BLaER1 (cell line): ENCODE measurements around the gene AFAP1.
A peak's percentile ranks its signal among the peaks of the same experiment; 100 is the strongest.

Source experiments
- H3K27ac ChIP-seq: shearing (Covaris generic); formaldehyde crosslinking; 2 replicates; pipeline ENCODE4 v1.8.1; 2022
- H3K27me3 ChIP-seq: shearing (Covaris generic); formaldehyde crosslinking; 2 replicates; pipeline ENCODE4 v1.8.1; 2022
- H3K36me3 ChIP-seq: shearing (Covaris generic); formaldehyde crosslinking; 2 replicates; pipeline ENCODE4 v1.8.1; 2022
- H3K4me1 ChIP-seq: shearing (Covaris generic); formaldehyde crosslinking; 2 replicates; pipeline ENCODE4 v1.8.1; 2022
- H3K4me2 ChIP-seq: shearing (Covaris generic); formaldehyde crosslinking; 2 replicates; pipeline ENCODE4 v1.8.1; 2022
- H3K4me3 ChIP-seq: shearing (Covaris generic); formaldehyde crosslinking; 2 replicates; pipeline ENCODE4 v1.8.1; 2022
- H3K9ac ChIP-seq: shearing (Covaris generic); formaldehyde crosslinking; 2 replicates; pipeline ENCODE4 v1.8.1; 2022
- H3K9me3 ChIP-seq: shearing (Covaris generic); formaldehyde crosslinking; 2 replicates; pipeline ENCODE4 v1.8.1; 2022
- H4K20me1 ChIP-seq: shearing (Covaris generic); formaldehyde crosslinking; 2 replicates; pipeline ENCODE4 v1.8.1; 2022
- Cebpa-rat ChIP-seq: shearing (Covaris generic); IDR thresholded peaks from 2 replicates; pipeline ENCODE4 v1.8.1; 2022

AFAP1 gene

DNA sequence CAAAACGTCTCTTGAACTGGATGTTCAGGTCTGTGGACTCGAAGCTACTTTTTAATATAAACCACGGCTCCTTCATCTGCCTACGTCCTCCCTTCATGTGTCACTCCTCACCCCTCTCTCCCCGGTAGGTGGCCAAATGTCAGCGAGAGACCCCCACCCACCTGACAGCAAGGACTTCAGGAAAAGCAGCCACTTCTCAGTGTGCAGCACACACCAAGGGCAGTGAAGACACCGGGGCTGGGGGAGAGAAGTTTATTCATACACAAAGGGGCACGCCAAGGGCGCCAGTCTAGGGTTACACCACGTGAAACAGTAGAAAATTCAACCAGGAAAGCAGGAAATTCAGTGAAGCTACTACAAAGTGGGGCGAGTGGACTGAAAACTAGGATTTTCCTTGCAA, 181.2 kb downstream of the AFAP1 start:
- Histone ChIP-seq H3K9ac (no peak overlapping the region), H3K4me3 (no peak overlapping the region), H3K27ac (no peak overlapping the region), H3K9me3 (no peaks in the 10 kb centered on the region), H3K27me3 (no peaks in the 10 kb centered on the region), H3K4me1 (peaks cover 38% of the 10 kb centered on the region), H4K20me1 (no peaks in the 10 kb centered on the region), H3K4me2 (peak overlapping the region; percentile 60), H3K36me3 (peaks cover 11% of the 10 kb centered on the region)
- no peak for TF ChIP-seq Cebpa-rat

DNA sequence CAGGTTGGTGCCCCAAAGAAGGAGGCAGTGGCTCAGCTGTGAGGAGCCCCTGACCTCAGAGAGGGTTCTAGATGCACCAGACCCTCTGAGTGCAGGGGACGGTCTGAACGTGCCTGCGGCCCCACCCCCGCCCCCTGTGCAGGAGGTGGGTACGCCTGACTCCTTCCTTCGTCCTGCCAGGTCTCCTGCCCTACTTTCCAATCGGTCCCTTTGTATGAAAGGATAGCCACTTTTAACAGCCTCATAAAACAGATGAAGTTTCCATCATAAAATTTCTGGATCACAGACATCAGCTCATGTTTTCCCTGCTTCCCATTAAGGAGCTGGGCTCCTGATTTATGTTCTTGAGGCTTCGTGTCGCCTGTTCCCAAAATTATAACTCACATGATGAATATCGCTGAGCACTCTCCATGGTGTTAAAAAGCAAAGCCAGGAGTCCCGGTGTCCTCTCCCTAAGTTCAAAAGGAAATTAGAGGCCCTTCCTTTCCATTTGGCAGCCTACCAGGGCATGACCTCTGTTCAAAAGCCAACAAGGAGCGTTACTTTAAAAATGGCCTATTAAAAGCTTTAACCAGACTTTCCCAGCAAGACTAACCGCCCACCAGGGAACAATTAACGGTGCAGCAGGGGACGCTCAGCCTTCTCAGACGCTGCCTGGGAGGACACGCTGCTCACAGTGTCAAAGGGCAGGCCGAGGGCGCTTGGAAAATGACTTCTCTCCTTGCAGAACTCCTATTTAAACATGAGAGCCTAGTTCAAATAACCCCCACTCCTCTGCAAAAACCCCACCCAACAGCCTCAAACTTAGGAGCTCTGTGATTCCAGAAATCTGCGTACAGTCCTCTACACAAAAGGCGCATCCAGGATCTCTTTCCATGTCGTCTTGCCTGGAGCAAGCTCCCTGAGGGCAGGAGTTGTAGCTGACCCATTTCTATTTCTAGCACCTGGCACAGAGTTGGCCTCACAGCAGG, 181.9 kb downstream of the AFAP1 start:
- H3K4me2 ChIP-seq, result peak overlapping the region; percentile 60
- H3K4me1 ChIP-seq, result peaks cover 44% of the 10 kb centered on the region
- no peak overlapping the region for H3K9ac ChIP-seq
- no peak for TF ChIP-seq Cebpa-rat
- 0 out of 2 replicates have a peak, but pooled peaks cover 5% of the 10 kb centered on the region for H3K36me3 ChIP-seq
- no peaks in the 10 kb centered on the region for H3K9me3 ChIP-seq
- no peaks in the 10 kb centered on the region for H3K27me3 ChIP-seq
- H3K27ac ChIP-seq, result no peak overlapping the region
- no peaks in the 10 kb centered on the region for H4K20me1 ChIP-seq
- H3K4me3 ChIP-seq, result no peak overlapping the region

DNA sequence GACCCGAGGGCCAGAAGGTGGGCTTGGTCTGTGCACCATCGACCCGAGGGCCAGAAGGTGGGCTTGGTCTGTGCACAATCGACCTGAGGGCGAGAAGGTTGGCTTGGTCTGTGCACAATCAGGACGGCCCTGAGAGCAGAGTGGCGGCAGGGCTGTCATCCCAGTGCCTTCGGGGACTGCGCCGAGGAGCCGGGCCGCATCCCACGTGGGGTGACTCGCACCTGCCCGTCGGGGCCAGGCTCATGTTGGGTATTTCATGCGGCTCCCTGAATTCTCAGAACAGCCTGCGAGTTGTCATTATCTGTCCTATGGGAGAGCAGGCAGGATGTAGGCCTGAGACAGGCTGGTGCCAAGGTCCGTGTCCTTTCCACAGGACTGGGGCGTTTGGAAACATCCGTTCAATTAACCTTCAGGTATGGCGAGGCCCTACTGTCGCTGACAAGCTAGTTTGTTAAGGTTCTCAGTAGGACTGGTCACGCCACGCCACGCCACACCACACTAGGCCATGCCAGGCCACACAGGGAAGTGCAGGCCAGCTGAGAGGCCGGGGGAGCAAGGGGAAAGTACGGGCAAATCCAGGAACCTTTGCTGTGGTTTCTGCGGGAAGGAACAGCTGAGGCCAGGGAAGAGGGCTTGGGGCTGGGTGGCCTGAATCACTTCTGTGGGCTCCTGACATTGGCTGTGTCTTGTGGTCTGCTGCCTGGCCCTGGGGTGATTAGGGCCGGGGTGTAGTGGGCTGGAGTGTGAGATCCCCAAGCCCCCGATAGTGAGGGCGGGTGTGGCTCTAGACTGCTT, 182.9 kb downstream of the AFAP1 start:
- Histone ChIP-seq H3K4me1 (peaks cover 49% of the 10 kb centered on the region), H3K9ac (no peak overlapping the region), H3K9me3 (no peaks in the 10 kb centered on the region), H4K20me1 (no peaks in the 10 kb centered on the region), H3K36me3 (0 out of 2 replicates have a peak, but pooled peaks cover 5% of the 10 kb centered on the region), H3K4me2 (peak overlapping the region; percentile 60), H3K27ac (no peak overlapping the region), H3K27me3 (no peaks in the 10 kb centered on the region), H3K4me3 (no peak overlapping the region)
- no peak for TF ChIP-seq Cebpa-rat

DNA sequence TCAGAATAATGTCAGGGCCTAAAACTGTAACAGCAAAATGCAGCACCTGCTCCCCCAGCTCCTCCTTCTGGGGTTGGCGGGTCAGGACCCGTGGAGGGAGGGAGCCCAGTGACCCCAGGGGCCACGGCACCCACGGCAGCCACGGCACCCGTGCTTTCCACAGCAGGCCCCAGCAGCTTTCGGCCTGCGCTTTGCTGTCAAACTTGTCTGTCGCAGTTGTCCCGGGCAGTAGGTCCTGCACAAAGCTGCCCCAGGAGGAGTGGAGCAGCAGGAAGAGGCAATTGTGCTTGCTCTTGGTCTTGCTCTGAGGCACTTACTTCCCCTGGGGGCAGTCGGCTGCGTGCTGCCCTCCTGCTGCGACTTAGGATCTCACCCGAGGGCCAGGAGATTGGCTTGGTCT, 183.6 kb downstream of the AFAP1 start:
- no peak overlapping the region for H3K9ac ChIP-seq
- H3K4me1 ChIP-seq, result peaks cover 49% of the 10 kb centered on the region
- H3K4me2 ChIP-seq, result no peak overlapping the region
- H3K27me3 ChIP-seq, result no peaks in the 10 kb centered on the region
- H3K27ac ChIP-seq, result no peak overlapping the region
- 0 out of 2 replicates have a peak, but pooled peaks cover under 1% of the 10 kb centered on the region for H3K36me3 ChIP-seq
- no peak overlapping the region for H3K4me3 ChIP-seq
- TF ChIP-seq Cebpa-rat, result no peak
- H4K20me1 ChIP-seq, result no peaks in the 10 kb centered on the region
- no peaks in the 10 kb centered on the region for H3K9me3 ChIP-seq

DNA sequence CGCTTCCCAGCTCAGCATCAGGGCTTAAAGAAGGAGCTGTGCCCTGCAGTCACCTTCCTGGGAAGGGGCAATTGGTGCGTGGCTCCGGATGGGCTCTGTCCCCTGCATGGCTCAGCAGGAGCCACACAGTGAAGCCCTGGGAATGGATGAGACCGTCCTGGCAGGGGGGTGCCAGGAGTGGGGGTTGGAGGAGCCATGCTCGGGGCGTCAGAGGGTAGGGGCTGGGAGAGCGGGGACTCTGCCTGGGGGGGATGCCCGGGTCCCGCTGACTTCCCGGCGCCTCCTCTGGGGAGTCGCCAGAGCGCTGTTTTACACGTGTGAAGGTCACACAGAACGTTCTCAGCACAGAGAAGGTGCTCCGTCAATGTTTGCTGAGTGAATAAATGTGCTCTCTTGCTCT, 184.1 kb downstream of the AFAP1 start:
- Histone ChIP-seq H3K9me3 (no peaks in the 10 kb centered on the region), H3K27ac (no peak overlapping the region), H3K36me3 (no peaks in the 10 kb centered on the region), H3K4me1 (peaks cover 52% of the 10 kb centered on the region), H4K20me1 (no peaks in the 10 kb centered on the region), H3K4me3 (no peak overlapping the region), H3K4me2 (no peak overlapping the region), H3K27me3 (no peaks in the 10 kb centered on the region), H3K9ac (no peak overlapping the region)
- no peak for TF ChIP-seq Cebpa-rat

DNA sequence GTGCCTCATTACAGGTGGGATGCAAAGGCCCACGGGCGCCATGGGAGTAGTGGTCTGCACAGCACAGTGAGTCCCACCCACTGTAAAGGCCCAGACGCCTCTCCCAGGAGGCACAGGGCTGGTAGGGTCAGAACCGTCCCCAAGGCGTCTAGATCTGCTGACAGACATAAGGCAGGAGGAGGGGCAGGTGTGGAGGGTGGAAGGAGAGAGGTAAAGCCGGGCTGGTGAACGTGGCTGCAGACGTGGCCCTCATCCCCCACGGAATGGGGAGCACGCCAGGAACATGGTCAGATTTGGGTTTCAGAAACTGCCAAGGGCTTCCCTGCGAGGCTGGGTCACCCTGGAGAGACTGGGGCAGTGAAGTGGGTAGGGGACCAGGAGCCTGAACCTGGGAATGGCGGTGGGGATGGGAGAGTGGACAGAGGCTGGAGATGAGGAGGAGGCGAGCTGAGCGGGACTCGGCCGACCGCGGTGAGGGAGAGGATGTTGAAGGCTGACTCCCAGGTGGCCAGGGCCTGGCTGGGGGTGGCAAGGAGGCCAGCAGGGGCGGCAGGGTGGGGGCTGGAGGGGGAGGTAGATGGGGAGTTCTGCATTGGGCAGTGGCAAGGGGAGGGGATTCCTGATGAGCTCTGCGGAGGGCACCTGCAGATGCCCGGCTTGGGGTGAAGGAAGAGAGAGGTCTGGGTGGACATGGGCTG, 184.9 kb downstream of the AFAP1 start:
- Histone ChIP-seq H3K36me3 (no peaks in the 10 kb centered on the region), H3K4me1 (peaks cover 54% of the 10 kb centered on the region), H3K4me3 (no peak overlapping the region), H3K27ac (no peak overlapping the region), H3K9me3 (no peaks in the 10 kb centered on the region), H4K20me1 (no peaks in the 10 kb centered on the region), H3K9ac (no peak overlapping the region), H3K4me2 (no peak overlapping the region), H3K27me3 (no peaks in the 10 kb centered on the region)
- TF ChIP-seq Cebpa-rat, result no peak

DNA sequence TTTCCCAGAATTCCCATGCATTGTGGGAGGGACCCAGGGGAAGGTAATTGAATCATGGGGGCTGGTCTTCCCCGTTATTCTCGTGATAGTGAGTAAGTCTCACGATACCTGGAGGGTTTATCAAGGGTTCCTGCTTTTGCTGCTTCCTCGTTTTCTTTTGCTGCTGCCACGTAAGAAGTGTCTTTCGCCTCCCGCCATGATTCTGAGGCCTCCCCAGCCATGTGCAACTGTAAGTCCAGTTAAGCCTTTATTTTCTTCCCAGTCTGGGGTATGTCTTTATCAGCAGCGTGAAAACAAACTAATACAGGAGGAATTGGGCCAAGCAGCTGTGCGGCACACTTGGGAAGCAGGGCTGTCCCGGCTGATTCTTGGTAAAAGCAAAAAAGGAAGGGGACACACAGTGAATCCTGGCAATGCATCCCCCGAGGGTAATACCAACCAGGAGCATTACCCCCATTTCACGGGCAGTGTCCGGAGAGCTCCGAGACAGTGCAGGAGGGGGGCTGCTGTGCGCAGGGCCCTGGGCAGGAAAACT, 185.7 kb downstream of the AFAP1 start:
- no peak overlapping the region for H3K4me3 ChIP-seq
- H4K20me1 ChIP-seq, result no peaks in the 10 kb centered on the region
- H3K4me2 ChIP-seq, result no peak overlapping the region
- H3K9me3 ChIP-seq, result no peaks in the 10 kb centered on the region
- no peaks in the 10 kb centered on the region for H3K27me3 ChIP-seq
- no peak overlapping the region for H3K27ac ChIP-seq
- no peaks in the 10 kb centered on the region for H3K36me3 ChIP-seq
- peaks cover 47% of the 10 kb centered on the region for H3K4me1 ChIP-seq
- H3K9ac ChIP-seq, result no peak overlapping the region
- TF ChIP-seq Cebpa-rat, result no peak

DNA sequence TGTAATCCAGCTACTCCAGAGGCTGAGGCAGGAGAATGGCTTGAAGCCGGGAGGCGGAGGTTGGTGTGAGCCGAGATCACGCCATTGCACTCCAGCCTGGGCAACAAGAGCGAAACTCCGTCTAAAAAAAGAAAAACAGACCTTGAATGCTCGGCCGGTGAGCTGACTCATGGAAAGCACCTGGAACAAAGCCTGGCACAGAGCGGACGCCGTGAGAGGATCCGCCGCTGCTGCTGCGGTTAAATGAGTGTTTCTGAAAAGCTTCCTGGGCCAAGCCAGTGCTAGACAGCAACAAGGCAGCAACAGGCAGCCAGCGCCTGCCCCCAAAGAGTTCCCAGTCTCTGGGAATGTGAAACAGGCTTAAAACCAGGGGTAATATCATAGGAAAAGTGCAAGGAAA, 186.4 kb downstream of the AFAP1 start:
- Histone ChIP-seq H3K27ac (no peak overlapping the region), H3K9me3 (no peaks in the 10 kb centered on the region), H3K36me3 (no peaks in the 10 kb centered on the region), H4K20me1 (no peaks in the 10 kb centered on the region), H3K4me2 (no peak overlapping the region), H3K4me3 (no peak overlapping the region), H3K27me3 (no peaks in the 10 kb centered on the region), H3K4me1 (peaks cover 42% of the 10 kb centered on the region), H3K9ac (no peak overlapping the region)
- TF ChIP-seq Cebpa-rat, result no peak

DNA sequence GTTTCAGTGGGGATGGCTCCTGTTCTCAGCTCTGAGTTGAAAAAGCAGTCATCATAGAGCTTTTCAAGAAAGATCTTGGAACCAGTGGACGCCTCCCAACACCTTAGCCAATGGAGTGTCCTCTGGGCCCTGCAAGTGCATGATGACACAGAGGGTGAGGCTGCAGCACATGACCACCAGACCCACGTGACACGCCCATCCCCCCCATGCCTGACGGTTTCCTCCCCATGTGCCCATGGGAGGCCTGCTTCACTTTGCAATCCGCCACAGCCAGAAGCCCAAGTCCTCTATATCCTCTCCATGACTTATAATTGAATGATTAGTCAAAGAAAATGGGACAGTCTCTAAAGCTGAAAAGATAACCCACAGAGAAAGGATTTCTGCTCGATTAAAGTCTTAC, 187.0 kb downstream of the AFAP1 start:
- no peak overlapping the region for H3K27ac ChIP-seq

More for the DNA sequence above, 187.0 kb downstream of the AFAP1 start:
- H3K36me3 ChIP-seq, result no peaks in the 10 kb centered on the region
- no peaks in the 10 kb centered on the region for H4K20me1 ChIP-seq
- no peak overlapping the region for H3K9ac ChIP-seq
- TF ChIP-seq Cebpa-rat, result no peak
- H3K4me3 ChIP-seq, result no peak overlapping the region
- no peaks in the 10 kb centered on the region for H3K9me3 ChIP-seq
- peak overlapping the region; percentile 32 for H3K4me2 ChIP-seq
- peaks cover 36% of the 10 kb centered on the region for H3K4me1 ChIP-seq
- H3K27me3 ChIP-seq, result no peaks in the 10 kb centered on the region
